Mesenchymal stem cell (in vitro differentiated cells and primary cell): ENCODE measurements around the gene HNRNPUL1.

Experiments
- DNase-seq: peaks from one replicate; pipeline ENCODE4 v3.0.0-alpha.2; 2013
- H2AFZ ChIP-seq: one replicate; pipeline ENCODE4 v1.6.1; 2013; ENCODE audit warnings: low read depth, mild to moderate bottlenecking, control low read depth, inconsistent platforms, low read length, moderate library complexity
- H2AK5ac ChIP-seq: 2 replicates; pipeline ENCODE4 v1.6.1; 2013; ENCODE audit warnings: low read length, moderate library complexity, mild to moderate bottlenecking, inconsistent platforms; ENCODE audit not compliant: severe bottlenecking
- H2BK120ac ChIP-seq: one replicate; pipeline ENCODE4 v1.6.1; 2013; ENCODE audit warnings: low read depth, mild to moderate bottlenecking, inconsistent platforms, low read length, moderate library complexity
- H2BK12ac ChIP-seq, 2 experiments: one replicate each; pipeline ENCODE4 v1.6.1; 2013; ENCODE audit warnings: inconsistent platforms in 2 of 2, low read length in 2 of 2, mild to moderate bottlenecking in 2 of 2, moderate library complexity in 2 of 2, control low read depth in 1 of 2
- H2BK15ac ChIP-seq: one replicate; pipeline ENCODE4 v1.6.1; 2013; ENCODE audit warnings: mild to moderate bottlenecking, low read depth, inconsistent platforms; ENCODE audit not compliant: poor library complexity, severe bottlenecking
- H2BK5ac ChIP-seq: 2 replicates; pipeline ENCODE4 v1.6.1; 2013; ENCODE audit warnings: low read depth, mild to moderate bottlenecking, low read length, control low read depth, inconsistent platforms; ENCODE audit not compliant: poor library complexity, severe bottlenecking
- H3K14ac ChIP-seq, 2 experiments: one replicate each; pipeline ENCODE4 v1.6.1; 2013; ENCODE audit warnings: inconsistent platforms in 2 of 2, low read length in 2 of 2, control low read depth in 1 of 2, mild to moderate bottlenecking in 1 of 2, moderate library complexity in 1 of 2
- H3K18ac ChIP-seq, 2 experiments: one replicate each; pipeline ENCODE4 v1.6.1; 2013; ENCODE audit warnings: inconsistent platforms in 2 of 2, low read length in 2 of 2, control low read depth in 1 of 2, low read depth in 1 of 2, mild to moderate bottlenecking in 1 of 2
- H3K23ac ChIP-seq, 2 experiments: one replicate each; pipeline ENCODE4 v1.6.1; 2013; ENCODE audit warnings: inconsistent platforms in 2 of 2, low read length in 2 of 2, mild to moderate bottlenecking in 2 of 2, moderate library complexity in 2 of 2, control low read depth in 1 of 2
- H3K27ac ChIP-seq: 2 replicates; pipeline ENCODE4 v1.5.1; 2013; ENCODE audit warnings: mild to moderate bottlenecking, moderate library complexity, low read length, control low read depth, inconsistent platforms; ENCODE audit not compliant: poor library complexity, severe bottlenecking
- H3K27me3 ChIP-seq, 2 experiments: 2 replicates each; pipeline versions ENCODE4 v1.6.1 to v1.7.0; 2013; ENCODE audit warnings: low read length in 2 of 2, mild to moderate bottlenecking in 2 of 2, moderate library complexity in 2 of 2, control low read depth in 1 of 2, inconsistent platforms in 1 of 2; ENCODE audit not compliant: control insufficient read depth in 1 of 2, insufficient read depth in 1 of 2
- H3K36me3 ChIP-seq, 2 experiments: 2 replicates each; pipeline versions ENCODE4 v1.6.1 to v1.7.0; 2013; ENCODE audit warnings: low read length in 2 of 2, control low read depth in 1 of 2, inconsistent platforms in 1 of 2, low read depth in 1 of 2, mild to moderate bottlenecking in 1 of 2; ENCODE audit not compliant: insufficient read depth in 2 of 2, control insufficient read depth in 1 of 2
- H3K4ac ChIP-seq, 2 experiments: one replicate each; pipeline ENCODE4 v1.6.1; 2013; ENCODE audit warnings: inconsistent platforms in 2 of 2, low read length in 2 of 2, mild to moderate bottlenecking in 2 of 2, moderate library complexity in 2 of 2, control low read depth in 1 of 2, low read depth in 1 of 2
- H3K4me1 ChIP-seq: 2 replicates; pipeline ENCODE4 v1.6.1; 2013; ENCODE audit warnings: low read depth, low read length, control low read depth; ENCODE audit not compliant: control insufficient read depth, insufficient read depth
- H3K4me2 ChIP-seq: 2 replicates; pipeline ENCODE4 v1.6.1; 2013; ENCODE audit warnings: low read length, mild to moderate bottlenecking, inconsistent platforms; ENCODE audit not compliant: poor library complexity, severe bottlenecking
- H3K4me3 ChIP-seq, 2 experiments: 2 replicates each; pipeline versions ENCODE4 v1.5.1 to v1.7.0; 2013; ENCODE audit warnings: low read length in 2 of 2, mild to moderate bottlenecking in 2 of 2, control low read depth in 1 of 2, low read depth in 1 of 2; ENCODE audit not compliant: insufficient read depth in 1 of 2
- H3K79me1 ChIP-seq: replicated peaks from 2 replicates; pipeline ENCODE4 v1.6.1; 2013; ENCODE audit warnings: mild to moderate bottlenecking, control low read depth, low read length, inconsistent platforms; ENCODE audit not compliant: poor library complexity, severe bottlenecking
- H3K9ac ChIP-seq: 2 replicates; pipeline ENCODE4 v1.7.0; 2013; ENCODE audit warnings: mild to moderate bottlenecking, low read length, moderate library complexity
- H3K9me3 ChIP-seq: 2 replicates; pipeline ENCODE4 v1.7.0; 2013; ENCODE audit warnings: mild to moderate bottlenecking, low read length; ENCODE audit not compliant: control insufficient read depth
- H4K8ac ChIP-seq: one replicate; pipeline ENCODE4 v1.6.1; 2013; ENCODE audit warnings: inconsistent platforms, mild to moderate bottlenecking, low read length, moderate library complexity
- H4K91ac ChIP-seq: one replicate; pipeline ENCODE4 v1.6.1; 2013; ENCODE audit warnings: mild to moderate bottlenecking, low read length, inconsistent platforms
- WGBS: methylation state at CpG from one replicate; pipeline ENCODE4 v1.1.7; 2013; ENCODE audit warnings: mixed read lengths; 5-methylcytosine and 5-hydroxymethylcytosine counted together

Gene HNRNPUL1

GRCh38 chr19:41352609-41353465, 88.7 kb downstream of the HNRNPUL1 start:
- Histone ChIP-seq H3K27ac (no peak overlapping the region), H2AFZ (peak overlapping the region; percentile 0), H3K27me3 (no peaks in the 10 kb centered on the region), H3K4me2 (peak overlapping the region; percentile 98), H4K8ac (peak overlapping the region; percentile 87), H2AK5ac (no peak overlapping the region), H3K23ac (peak overlapping the region in 1 of 2 experiments; percentile 99), H4K91ac (peak overlapping the region; percentile 78), H3K4ac (peak overlapping the region; percentile 90 to 91), H2BK120ac (peak overlapping the region; percentile 93), H2BK15ac (peak overlapping the region; percentile 82), H2BK12ac (peak overlapping the region in 1 of 2 experiments; percentile 84), H3K9me3 (no peaks in the 10 kb centered on the region), H3K4me1 (peaks cover 14% of the 10 kb centered on the region), H3K9ac (peak overlapping the region; percentile 90), H3K14ac (peak overlapping the region in 1 of 2 experiments; percentile 98), H3K4me3 (peak overlapping the region; percentile 84 to 99), H3K79me1 (peaks cover 16% of the 10 kb centered on the region), H3K36me3 (peaks cover 4 to 14% of the 10 kb centered on the region in 2 experiments), H3K18ac (peak overlapping the region; percentile 96 to 98), H2BK5ac (peak overlapping the region; percentile 33)
- peak; percentile 73 for DNase-seq
- under 1% methylated on average over 69 of the region's 71 CpGs for WGBS

- Histone ChIP-seq H3K9ac (peak within 1 kb of the TSS; percentile 90), H3K79me1 (peaks cover 11% of the 10 kb centered on the region), H3K4me3 (peak within 1 kb of the TSS; percentile 84 to 99), H3K9me3 (no peaks in the 10 kb centered on the region), H3K4ac (peak within 1 kb of the TSS; percentile 90 to 91), H2BK120ac (peak within 1 kb of the TSS; percentile 93), H3K27ac (no peak within 1 kb of the TSS), H3K18ac (peak within 1 kb of the TSS; percentile 96 to 98), H3K4me2 (peak within 1 kb of the TSS; percentile 98), H2AFZ (peak within 1 kb of the TSS; percentile 0), H3K27me3 (no peaks in the 10 kb centered on the region), H4K8ac (peak within 1 kb of the TSS; percentile 87), H3K4me1 (peaks cover 12% of the 10 kb centered on the region), H2BK12ac (peak within 1 kb of the TSS in 1 of 2 experiments; percentile 84), H3K23ac (peak within 1 kb of the TSS in 1 of 2 experiments; percentile 99), H4K91ac (peak within 1 kb of the TSS; percentile 78), H3K14ac (peak within 1 kb of the TSS in 1 of 2 experiments; percentile 98), H2AK5ac (no peak within 1 kb of the TSS), H3K36me3 (peaks cover 0 to 11% of the 10 kb centered on the region in 2 experiments), H2BK15ac (peak within 1 kb of the TSS; percentile 82), H2BK5ac (peak within 1 kb of the TSS; percentile 33)
- DNase-seq = peak; percentile 90
- WGBS = 1% methylated on average over 48 of the region's 78 CpGs
Measured at GRCh38 chr19:41353466-41354342, 89.5 kb downstream of the HNRNPUL1 start, which contains the start of gene TGFB1. TGFB1 (minus strand) TSS chr19:41353922; CDS start chr19:41353044, 878 bp downstream.

- WGBS = 96% methylated on average over 21 of the region's 23 CpGs
- no peak overlapping the region for H2BK15ac ChIP-seq
- H3K14ac ChIP-seq = peak overlapping the region in 1 of 2 experiments; percentile 73
- DNase-seq = no peak
- H3K9me3 ChIP-seq = no peaks in the 10 kb centered on the region
- peaks cover 0 to 11% of the 10 kb centered on the region in 2 experiments for H3K36me3 ChIP-seq
- no peak overlapping the region for H2AK5ac ChIP-seq
- peak overlapping the region in 1 of 2 experiments; percentile 75 for H2BK12ac ChIP-seq
- H3K4me2 ChIP-seq = peak overlapping the region; percentile 34
- peak overlapping the region; percentile 10 to 63 for H3K4me3 ChIP-seq
- no peak overlapping the region for H4K8ac ChIP-seq
- peaks cover 10% of the 10 kb centered on the region for H3K4me1 ChIP-seq
- H3K27me3 ChIP-seq = no peaks in the 10 kb centered on the region
- peak overlapping the region in 1 of 2 experiments; percentile 81 for H3K23ac ChIP-seq
- H3K27ac ChIP-seq = no peak overlapping the region
- H2BK5ac ChIP-seq = no peak overlapping the region
- peaks cover 6% of the 10 kb centered on the region for H3K79me1 ChIP-seq
- peak overlapping the region in 1 of 2 experiments; percentile 54 for H3K18ac ChIP-seq
- peak overlapping the region; percentile 3 for H4K91ac ChIP-seq
- peak overlapping the region in 1 of 2 experiments; percentile 55 for H3K4ac ChIP-seq
- peak overlapping the region; percentile 70 for H3K9ac ChIP-seq
- no peak overlapping the region for H2BK120ac ChIP-seq
- H2AFZ ChIP-seq = no peak overlapping the region
Measured at GRCh38 chr19:41354343-41354953, 90.3 kb downstream of the HNRNPUL1 start.
